ENCODE measurements around the gene SLC43A3. TPM values are rescaled to one million over a fixed set of nuclear protein-coding genes. Genes with fewer than 3 reads are reported as not detected.

The SLC43A3 gene
- total RNA-seq, 1 donor from 2014 or later, result 66.0 TPM

DNA sequence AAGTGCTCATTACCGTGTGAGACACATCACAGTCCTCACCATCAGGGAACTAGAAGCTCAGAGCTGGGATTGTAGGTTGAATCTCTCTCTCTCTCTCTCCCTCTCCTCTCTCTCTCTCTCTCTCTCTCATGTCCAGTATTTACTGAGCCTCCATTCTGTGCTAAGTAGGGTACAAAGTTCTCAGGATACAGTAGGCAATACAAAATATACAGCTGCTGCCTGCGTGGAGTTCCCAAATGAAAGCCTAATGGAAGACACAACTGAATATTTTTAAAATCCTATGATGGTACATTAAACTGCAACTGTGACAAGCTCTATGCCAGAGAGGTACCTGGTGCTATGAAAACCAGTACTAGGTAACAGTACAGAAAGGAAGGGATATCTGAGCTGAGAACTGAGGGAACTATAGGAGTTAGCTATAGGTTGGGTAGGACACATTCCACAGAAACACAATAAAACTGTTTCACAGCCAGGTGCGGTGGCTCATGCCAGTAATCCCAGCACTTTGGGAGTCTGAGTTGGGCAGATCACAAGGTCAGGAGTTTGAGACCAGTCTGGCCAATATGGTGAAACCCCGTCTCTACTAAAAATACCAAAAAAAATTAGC lies 26.8 kb downstream of the SLC43A3 start:
- no peak overlapping the region for H3K4me3 ChIP-seq (ENCODE audit: low read depth, low read length)
- TF ChIP-seq, protein P1, sequence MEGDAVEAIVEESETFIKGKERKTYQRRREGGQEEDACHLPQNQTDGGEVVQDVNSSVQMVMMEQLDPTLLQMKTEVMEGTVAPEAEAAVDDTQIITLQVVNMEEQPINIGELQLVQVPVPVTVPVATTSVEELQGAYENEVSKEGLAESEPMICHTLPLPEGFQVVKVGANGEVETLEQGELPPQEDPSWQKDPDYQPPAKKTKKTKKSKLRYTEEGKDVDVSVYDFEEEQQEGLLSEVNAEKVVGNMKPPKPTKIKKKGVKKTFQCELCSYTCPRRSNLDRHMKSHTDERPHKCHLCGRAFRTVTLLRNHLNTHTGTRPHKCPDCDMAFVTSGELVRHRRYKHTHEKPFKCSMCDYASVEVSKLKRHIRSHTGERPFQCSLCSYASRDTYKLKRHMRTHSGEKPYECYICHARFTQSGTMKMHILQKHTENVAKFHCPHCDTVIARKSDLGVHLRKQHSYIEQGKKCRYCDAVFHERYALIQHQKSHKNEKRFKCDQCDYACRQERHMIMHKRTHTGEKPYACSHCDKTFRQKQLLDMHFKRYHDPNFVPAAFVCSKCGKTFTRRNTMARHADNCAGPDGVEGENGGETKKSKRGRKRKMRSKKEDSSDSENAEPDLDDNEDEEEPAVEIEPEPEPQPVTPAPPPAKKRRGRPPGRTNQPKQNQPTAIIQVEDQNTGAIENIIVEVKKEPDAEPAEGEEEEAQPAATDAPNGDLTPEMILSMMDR (conservative IDR thresholded peaks at IDR 0.05; ENCODE audit: low read depth, low read length), result no peak
- no peak for DNase-seq (ENCODE audit: low read depth)

- TF ChIP-seq, protein P1 (conservative IDR thresholded peaks at IDR 0.05; ENCODE audit: low read depth, low read length), result no peak
- DNase-seq (ENCODE audit: low read depth), result no peak
- no peak overlapping the region for H3K4me3 ChIP-seq (ENCODE audit: low read depth, low read length)
Observed at GRCh38 chr11:57399221-57399620, 27.7 kb downstream of the SLC43A3 start.

DNA sequence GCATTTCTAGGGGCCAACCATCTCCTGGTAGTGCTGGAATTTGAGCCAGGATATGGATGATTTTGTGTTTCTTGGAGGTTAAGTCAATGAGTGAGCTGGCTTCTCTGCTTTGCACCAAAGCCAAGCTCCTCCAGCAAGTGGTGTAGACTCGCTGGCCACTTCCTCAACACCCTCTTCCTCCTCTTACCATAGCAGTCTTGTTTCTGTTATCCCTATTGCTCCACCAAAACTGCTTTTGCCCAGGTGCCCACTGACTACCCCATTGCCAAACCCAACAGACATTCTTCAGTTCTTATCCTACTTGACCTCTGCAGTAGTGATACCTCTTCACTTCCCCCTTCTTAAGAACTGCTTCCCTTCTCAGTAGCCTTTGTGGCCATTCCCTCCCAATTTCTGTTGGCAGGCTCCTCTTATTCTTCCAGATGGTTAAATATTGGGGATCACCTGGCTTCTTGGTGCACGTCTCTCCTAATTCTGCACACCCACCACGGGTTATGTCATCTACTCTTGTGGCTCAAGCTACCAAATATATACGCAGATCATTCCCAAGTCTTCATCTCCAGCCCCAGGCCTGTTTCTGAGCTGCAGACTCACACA lies 29.4 kb downstream of the SLC43A3 start:
- TF ChIP-seq, protein P1 (conservative IDR thresholded peaks at IDR 0.05; ENCODE audit: low read depth, low read length), result no peak
- DNase-seq (ENCODE audit: low read depth), result no peak
- no peak overlapping the region for H3K4me3 ChIP-seq (ENCODE audit: low read depth, low read length)

DNA sequence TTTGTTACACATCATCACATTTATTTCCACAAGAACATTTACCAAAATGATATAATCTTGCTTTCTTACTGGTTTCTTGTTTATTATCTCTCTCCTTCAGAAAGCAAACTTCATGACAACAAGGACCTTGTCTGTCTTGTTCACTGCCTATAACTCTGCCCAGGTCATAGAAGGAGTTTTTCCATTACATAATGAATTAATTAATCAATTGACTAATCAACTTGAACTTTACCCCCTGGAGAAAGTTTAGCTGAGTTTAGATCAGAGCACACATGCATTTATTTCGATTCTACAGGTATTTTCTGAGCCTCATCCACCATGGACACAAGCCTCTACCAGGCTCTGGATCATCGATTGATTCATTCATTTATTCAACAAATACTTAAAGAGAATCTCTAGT lies 30.2 kb downstream of the SLC43A3 start:
- H3K4me3 ChIP-seq (ENCODE audit: low read depth, low read length), result no peak overlapping the region
- TF ChIP-seq, protein P1 (conservative IDR thresholded peaks at IDR 0.05; ENCODE audit: low read depth, low read length), result no peak
- no peak for DNase-seq (ENCODE audit: low read depth)

- no peak overlapping the region for H3K4me3 ChIP-seq (ENCODE audit: low read depth, low read length)
- TF ChIP-seq, protein P1 (conservative IDR thresholded peaks at IDR 0.05; ENCODE audit: low read depth, low read length), result no peak
- no peak for DNase-seq (ENCODE audit: low read depth)
Observed at GRCh38 chr11:57395905-57396623, 30.9 kb downstream of the SLC43A3 start.

GRCh38 chr11:57394203-57394965 lies 32.5 kb downstream of the SLC43A3 start:
- no peak for DNase-seq (ENCODE audit: low read depth)
- H3K4me3 ChIP-seq (ENCODE audit: low read depth, low read length), result no peak overlapping the region
- TF ChIP-seq, protein P1 (conservative IDR thresholded peaks at IDR 0.05; ENCODE audit: low read depth, low read length), result no peak

All from epithelial cell of proximal tubule (primary cell).